Kidney capillary endothelial cell (primary cell): ENCODE data around the gene PRKG2.
A peak's percentile ranks its signal among the peaks of the same experiment; 100 is the strongest.

ENCODE experiments used
- DNase-seq: peaks from one replicate; pipeline ENCODE4 v3.0.0-alpha.2; 2018; ENCODE audit warnings: low spot score

PRKG2 gene

DNA sequence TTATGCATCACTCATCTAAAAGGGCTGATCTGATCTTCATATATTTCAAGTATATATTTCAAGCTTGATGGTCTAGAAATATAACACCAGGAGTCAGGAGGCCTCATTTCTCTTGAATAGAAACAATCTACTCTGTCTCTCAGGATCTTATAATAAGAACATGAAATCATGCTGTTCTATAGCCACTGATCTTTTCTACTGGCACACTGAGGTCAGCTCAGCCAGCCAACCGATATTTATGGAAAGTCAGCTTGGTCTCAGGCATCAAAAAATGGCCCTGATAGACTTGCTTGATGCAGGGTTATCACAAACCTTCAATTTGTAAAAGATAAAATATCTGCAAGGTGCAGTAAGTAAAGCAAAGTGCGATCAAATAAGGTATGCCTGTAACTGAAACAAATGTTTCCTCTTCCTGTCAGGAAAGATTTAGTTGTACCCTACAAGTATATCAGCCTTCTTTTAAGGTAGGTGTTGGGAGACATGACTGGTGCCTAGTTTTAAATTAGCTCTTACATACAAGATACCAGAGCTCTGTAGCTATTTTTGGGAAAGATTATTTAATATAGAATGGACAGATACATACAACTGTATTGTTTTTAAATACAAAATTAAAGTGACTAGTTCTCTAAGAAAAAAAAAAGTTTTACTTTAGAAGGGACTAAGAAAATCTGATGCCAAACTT, 121.2 kb downstream of the PRKG2 start:
- DNase-seq = no peak

DNA sequence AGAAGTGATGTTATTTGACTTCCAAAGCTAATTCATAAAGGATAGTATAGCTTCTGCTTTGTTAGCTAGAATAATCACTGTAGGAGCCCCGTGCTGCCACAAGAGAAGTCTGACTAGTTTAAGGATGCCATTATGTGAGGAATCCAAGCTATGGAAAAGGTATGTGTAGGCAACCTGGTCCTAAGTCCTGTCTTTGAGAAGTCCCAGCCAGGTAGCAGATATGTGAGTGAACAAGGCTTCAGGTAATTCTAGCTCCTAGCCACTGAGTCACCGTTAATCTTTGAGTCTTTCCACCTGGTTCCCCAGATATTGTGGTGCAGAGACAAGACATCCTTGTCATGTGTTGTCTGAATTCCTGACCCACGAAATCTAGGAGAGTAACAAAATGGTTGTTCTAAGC, 129.0 kb downstream of the PRKG2 start:
- no peak for DNase-seq

DNA sequence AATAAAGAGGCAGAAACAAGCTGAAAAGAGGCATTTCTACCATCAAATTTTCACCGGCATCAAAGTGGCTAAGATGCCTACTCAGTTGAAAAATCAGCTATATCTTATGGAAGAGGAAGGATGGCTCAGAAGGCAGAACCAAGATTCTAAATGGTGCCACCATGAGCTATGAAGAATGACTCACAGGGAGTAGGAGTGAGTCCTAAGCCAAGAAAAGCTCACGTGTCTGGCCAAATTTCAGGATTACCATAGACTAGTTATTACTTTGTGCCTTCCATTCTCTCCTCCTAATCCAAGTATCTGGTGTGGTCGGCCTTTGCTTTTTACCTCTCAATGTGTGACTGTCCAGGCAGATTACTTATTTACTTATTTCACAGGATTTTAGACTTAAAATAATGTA, 129.7 kb downstream of the PRKG2 start:
- no peak for DNase-seq

DNA sequence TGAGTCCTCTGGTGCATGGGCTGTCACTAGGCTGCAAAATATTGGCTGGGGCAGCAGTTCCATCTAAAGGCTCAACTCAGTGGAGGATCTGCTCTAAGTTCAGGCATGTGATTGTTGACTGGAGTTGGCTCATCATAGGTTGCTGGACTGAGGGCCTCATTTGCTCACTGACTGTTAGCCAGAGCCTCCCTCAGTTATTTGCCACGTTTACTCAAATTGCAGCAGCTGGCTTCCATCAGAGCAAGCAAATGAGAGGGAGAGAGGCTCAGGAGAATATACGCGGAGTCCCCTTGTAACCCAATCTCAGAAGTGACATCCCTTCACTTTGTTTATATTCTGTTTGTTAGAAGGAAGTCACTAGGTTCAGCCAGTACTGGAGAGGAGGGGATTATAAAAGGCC, 130.4 kb downstream of the PRKG2 start:
- no peak for DNase-seq

DNA sequence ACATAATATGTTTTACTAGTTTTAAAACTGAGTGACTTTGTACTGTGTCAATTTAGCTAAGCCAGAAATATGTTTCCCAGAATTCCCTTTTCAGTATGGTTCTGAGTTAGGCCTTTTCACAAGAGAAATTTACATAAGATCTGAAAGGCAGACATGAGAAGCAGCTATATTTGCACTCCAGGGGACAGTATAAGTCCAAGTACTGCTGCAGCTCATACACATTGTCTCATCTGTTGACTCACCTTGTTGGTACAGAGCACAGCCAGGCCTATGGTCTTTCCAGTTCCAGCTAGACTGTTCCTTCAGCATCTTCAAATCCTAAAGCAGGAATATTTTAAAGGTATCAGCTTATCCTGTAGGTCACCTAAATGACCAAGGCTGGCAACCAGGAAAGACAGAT, 131.0 kb downstream of the PRKG2 start:
- DNase-seq = no peak

DNA sequence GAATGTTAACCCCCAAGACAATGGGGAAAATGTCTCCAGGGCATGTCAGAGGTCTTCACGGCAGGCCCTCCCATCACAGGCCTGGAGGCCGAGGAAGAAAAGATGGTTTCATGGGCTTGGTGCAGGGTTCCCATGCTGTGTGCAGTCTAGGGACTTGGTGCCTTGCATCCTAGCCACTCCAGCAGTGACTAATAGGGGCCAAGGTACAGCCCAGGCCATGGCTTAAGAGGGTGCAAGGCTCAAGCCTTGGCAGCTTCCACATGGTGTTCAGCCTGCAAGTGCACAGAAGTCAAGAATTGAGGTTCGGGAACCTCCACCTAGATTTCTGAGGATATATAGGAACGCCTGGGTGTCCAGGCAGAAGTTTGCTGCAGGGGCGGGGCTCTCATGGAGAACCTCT, 133.9 kb downstream of the PRKG2 start:
- DNase-seq = no peak

DNA sequence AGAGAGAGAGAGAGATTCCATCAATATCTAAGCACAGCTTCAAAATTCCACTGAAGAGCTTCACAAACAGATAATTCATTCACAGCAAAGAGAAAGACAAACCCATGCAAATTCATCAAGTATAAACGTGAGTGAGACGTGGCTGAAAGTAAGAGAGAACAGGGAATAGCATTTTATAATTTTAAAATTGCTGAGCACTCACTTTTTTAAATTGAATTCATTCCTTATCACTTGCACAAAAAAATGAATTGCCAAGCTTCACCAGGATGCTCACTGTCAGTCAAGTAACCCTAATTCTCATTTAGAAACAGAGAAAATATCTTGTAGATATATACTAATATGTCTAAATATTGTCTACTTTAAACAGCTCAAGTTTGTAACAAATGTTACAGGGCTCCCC, 144.0 kb downstream of the PRKG2 start:
- DNase-seq = no peak

DNA sequence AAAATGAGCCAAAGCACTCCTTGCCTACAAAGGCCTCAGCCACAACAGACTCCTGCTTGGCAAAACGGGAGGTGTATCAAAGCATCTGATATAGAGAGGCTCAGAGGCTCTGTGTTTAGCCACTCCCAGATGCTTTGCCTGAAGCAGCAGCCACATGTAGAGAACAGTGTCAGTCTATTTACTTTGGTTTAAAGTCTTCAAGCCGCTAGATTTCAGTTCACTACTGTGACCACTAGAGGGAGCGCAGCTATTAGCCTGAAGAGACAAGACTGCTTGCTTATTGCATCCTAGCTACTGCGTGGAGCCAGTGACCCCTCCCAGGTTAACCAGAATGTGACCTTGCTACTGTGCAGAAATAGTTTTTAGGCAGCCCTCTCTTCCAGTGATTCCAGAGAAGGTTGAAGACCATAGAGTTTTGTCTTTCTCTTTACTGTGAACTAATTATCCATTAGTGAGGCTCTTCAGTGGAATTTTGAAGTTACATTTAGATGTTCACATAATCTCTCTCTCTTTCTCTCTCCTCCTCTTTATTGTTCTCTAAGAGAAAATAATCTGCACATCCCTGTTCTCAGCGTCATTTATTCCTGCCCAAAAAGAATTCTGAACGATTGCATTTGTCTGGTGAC, 145.2 kb downstream of the PRKG2 start:
- peak; percentile 63 for DNase-seq

DNA sequence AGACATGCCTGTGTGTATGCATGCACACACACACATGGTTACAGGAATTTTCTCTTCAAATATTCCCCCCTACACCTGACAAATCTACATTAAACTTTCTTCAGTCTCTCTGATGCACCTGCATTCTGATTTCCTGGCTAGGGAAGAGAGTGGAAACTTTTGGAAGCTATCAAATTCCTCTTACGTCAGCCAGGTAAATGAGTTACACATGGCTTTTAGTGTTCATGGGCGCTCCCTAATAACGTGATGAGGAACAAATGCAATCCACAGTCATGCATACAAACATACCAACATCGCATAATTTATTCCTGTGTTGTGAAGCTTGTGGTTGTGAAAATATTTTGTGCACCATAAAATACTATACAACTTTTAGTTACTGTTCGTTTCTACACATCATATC, 149.6 kb downstream of the PRKG2 start:
- DNase-seq = no peak

DNA sequence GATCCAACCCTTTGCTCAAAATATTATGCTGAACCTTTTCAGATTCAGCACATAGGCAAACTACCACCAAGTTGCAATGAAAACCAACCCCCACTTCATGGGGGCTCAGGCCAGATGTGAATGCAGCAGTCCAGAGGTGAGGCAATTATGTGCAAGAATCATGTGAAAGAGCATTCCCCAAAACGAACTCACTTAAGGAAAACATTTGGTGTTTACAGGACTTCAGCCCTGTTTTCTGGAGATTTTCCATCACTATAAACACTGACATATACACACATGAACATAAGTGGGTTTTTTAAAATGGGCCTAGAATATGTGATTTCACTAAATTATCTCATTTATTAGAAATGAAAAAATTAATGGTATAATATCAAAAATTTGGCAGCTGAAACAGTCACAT, 153.0 kb downstream of the PRKG2 start:
- no peak for DNase-seq

DNA sequence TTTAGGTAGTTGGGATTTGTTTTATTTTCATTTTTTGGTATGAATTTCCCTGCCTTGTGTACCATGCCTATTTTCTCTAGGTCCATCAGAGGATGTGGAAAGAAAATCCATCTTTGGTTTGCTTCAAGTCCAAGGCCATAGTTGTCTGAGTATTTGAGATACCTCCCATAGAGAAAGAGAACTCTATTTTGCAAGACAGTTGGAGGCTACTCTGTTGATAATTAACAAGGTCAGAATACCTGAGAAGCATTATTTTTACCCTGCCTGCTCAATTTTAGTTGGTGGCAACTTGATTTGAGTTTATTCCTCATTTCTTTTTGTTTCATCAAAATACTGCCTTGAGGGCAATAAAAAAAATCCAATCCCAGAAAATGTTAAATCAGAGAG, 153.7 kb downstream of the PRKG2 start:
- DNase-seq = no peak

DNA sequence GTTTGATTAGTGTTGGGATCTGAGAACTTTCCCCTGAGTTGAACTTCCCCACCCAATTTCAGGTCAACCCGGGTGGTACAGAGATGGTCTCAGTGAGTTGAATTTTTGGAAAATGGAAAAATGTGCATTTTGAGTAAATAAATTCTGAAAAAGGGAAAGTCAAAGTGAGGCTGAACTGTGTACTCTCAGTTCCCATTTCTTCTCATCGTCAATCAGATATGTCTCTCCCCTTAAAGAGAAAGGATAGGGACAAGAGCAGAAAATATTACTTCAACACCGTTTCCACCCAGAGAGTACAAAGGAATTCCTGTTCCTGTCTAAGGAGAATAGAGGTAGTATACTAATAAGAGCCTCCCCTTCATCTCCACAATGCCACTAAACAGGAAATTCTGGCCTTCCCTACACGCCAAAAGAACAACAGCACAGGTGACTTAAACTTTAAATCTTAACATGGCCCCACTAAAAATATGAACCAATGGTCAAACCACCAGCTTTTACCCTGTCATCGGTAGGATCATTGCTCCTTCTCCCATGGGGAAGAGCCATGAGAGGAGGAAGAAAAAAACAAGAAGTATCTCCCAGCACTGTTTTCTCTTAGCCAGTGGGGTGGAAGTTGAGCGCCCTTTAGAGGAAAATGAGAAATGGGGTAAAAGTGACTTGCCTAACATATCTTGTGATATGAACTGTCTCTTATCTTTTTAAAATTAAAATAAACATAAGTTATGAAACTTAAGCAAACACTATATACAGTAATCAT, 154.3 kb downstream of the PRKG2 start:
- DNase-seq = no peak

DNA sequence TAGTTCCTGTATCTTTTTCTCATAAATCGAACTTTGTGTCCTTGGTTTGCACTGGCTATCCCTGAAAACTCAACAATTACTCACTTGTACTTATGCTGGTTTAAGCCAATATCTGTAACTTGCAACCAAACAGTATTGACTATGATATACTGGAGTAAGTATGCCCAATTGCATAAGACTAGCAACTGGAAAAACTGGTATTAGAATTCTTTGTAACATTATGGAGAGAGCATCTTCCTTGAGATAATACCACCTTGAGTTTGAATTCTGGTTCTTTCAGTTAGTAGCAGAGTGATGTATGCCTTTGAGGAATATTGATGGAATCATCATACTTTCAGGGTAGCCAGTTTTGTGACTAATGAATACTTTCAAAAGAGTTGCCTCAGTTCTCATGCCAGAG, 156.4 kb downstream of the PRKG2 start:
- no peak for DNase-seq

DNA sequence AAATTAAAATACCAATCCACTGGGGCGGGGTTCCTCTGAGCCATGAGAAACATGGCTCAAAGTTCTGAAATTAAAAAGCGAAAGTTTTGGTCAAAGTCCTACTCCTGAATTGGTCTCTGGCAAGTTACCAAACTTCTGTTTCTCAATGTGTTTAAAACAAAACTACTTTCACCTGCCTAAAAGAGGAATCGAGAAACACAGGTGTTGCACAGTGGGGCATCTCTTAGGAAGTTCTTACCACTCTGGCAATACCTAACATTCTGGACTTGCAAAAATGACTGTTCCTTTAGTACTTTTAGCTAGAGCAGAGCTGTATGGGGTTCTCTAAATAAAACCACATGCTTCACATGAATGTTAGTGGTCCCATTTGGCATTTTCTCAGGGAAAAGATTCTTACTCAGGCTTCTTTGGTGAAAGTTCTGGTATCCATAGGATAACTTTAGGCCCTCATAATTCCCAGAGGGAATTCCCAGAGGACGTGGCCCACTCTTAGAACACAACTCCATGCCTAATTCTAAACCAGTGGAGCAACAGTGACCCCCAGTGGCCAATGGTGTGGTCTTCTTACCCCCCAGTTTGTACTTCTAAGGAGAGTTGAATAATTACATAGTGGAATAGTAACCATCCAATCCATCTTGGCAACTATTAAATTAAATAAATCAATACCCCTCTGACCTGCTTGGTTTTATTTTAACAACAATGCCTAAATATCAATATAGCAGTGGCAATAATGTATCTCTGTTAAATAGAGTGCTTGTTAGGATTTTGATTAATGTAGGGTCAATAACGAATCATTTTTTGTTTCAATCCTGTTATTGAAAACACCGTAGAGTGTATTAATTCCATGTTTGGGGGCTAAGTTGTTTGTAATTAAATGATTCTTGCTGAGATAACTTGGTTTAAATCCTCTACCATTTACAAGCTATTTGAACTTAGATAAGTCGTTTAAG, 162.6 kb downstream of the PRKG2 start:
- peak; percentile 48 for DNase-seq

DNA sequence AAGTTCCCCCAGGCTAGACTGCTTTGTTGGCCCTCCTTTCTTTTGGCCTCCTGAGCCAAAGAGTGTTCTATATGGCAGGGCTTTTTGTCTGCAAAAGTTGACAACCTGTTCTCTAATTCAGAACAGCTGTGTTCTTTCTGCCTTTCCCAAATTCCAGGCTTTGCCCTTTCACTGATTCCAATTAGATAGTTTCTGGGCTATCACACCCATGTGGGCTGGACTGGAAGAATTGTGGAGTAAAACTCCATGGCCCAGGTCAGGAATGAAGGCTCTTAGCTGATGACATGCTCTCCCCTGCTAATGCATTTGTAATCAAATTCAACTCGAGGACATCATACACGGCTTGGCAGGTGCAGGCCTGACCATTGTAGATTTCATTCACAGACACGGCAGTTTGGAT, 165.1 kb downstream of the PRKG2 start:
- no peak for DNase-seq

DNA sequence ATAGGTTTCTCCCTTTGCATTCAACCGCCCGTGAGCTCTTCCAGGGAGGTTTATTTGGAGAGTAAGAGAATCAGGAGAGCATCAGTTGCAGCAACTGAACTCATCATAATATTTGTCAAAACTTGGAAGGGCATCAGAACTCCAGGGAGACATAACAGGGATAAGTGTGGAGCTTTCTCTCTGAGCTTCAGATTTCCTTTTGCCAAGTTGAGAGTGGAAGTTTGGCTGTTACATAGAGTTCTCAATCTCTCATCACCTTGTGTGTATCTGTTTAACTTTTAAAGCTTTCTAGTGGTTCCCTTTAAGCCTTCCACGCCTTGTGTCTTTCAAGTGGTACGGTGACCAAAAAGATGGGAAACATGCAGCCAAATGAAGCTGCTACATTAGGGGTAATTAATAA, 165.7 kb downstream of the PRKG2 start:
- no peak for DNase-seq

DNA sequence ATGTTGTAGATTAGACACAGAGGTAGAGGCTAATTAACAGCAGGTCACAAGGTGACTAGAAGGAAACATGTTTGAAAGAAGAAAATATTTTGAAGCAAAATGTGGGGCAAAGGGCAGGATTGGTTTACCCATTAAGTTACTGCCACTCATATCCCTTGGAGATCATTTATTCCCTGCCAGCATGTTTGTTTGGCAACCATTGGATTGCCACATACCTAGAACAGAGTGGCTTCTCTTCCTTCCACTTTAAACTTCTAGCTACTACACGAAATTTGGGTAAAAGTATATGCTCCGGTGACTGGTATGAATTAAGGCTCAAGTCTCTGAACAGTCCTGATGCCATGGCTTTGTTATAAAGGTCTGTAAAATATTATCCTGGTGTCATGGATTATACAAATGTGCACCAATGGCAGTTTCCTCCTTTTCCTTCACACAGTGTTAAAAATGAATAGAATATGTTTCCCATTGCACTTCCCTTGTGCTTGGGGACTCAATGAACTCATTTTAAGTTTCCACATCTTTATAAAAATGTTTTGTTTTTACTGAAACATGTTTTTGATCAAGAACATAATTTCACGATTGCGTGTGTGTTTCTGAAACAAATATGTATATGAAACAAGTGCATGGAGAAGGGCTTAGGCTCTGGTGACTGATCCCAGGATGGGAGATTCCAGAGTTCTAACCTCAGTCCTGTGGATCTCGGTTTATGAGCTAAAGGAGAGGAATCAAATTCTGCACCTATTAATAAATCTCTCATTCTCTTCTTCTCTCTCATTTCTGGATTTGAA, 172.2 kb downstream of the PRKG2 start:
- no peak for DNase-seq

DNA sequence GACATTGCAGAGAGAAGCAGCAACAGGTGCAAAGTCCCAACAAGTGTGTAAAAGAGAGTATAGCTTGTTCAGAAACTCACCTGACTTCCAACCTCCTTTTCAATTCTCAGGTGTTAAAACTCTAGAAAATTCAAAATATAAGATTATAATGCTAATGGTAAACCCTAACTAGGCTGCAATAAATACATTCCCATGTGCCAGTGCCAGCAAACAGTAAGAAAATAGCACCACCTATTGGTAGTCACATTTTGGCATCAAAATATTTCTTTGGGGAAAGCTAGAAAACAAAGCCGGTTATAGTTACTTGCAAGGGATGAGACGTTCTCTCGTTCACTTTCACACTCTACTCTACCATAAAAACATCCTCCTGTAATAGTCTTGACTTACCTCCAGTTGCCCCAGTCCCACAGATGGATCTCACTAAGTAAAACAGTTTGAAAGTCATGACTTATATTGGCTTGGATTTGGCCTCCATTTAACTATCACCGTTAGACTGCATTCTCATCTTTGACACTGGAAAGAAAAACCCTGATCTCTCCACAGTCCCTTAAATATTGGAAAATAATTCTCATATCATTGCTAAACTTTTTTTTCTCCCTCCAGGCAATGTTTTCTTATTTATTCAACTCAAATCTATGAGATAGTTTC, 174.9 kb downstream of the PRKG2 start:
- peak; percentile 36 for DNase-seq

DNA sequence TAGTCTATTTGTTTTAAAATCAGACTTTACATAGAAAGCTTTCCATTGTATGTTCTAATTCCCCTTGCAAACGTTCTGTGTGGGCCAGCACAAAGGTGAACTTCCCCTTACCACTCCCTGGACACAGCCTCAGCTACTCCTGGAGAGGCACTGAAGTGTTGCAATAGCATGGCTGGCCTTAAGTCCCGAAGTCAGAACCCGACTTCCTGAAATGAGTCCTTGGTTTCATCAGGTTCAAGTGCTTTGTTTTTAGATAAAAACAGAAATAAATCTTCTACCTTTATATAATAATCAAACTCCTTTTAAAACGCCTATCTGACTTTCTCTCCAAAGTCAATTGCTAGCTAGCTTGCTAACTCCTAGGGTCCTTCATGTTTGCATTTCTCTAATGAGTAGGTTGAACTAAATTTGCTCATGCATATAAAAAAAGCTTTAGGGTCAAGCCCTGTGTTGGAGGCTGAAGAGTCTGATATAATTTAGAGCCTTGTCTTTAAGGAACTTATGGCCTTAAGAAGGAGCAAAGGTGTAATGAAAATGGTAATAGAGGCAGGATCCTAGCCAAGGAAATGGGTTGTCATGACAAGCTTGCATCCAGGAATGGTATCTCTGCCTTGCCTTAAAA, 175.6 kb downstream of the PRKG2 start:
- no peak for DNase-seq

DNA sequence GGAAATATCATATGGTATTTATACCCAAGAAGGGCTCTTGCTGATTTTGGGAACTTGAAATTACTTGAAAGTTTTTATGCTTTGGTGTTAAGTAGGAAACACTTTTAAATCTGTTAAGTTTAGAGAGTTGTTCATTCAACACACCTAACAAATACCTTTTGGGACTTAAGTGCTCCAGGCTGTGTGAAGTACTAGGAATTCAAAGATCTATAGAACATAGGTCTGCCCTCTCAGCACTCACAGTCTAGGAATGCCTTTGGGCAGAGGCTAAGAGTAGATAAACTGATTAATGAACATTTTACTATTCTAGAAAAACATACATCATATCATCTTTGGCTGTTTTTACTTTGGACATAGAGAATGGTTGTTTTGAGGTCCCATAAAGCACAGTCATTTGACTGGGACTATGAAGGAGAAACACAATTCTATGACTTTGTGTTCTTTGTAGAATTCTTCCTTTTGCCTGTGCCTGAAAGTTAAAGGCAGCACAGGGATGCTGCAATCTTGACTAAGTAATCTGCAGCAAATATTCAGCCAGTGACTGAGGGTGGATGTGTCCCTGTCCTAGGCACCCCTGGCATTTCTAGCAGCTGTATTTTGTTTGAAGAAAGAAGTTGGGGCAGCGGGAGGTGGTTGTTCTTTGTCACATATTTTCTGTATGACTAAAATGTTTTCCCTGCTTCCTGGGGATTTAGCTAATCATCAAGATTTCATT, 176.2 kb downstream of the PRKG2 start:
- no peak for DNase-seq
